HEK293T (cell line): ENCODE measurements around the gene NFIA.

ENCODE experiments used
- ARNT ChIP-seq: fragments of 450-650 bp; IDR thresholded peaks from 2 replicates; pipeline ENCODE4 v1.6.1; 2017; ENCODE audit warnings: mild to moderate bottlenecking
- BHLHE40 ChIP-seq: fragments of 450-650 bp; IDR thresholded peaks from 2 replicates; pipeline ENCODE4 v1.6.1; 2016; ENCODE audit warnings: mild to moderate bottlenecking, moderate library complexity, borderline replicate concordance
- CTBP1 ChIP-seq: fragments of 450-650 bp; IDR thresholded peaks from 2 replicates; pipeline ENCODE4 v1.6.1; 2016; ENCODE audit warnings: borderline replicate concordance
- ELF4 ChIP-seq: fragments of 450-650 bp; IDR thresholded peaks from 2 replicates; pipeline ENCODE4 v1.6.1; 2017; ENCODE audit warnings: antibody characterized with exemption
- FOXA1 ChIP-seq: fragments of 450-650 bp; IDR thresholded peaks from 2 replicates; pipeline ENCODE4 v1.6.1; 2016; ENCODE audit warnings: mild to moderate bottlenecking
- FOXK2 ChIP-seq: fragments of 450-650 bp; IDR thresholded peaks from 2 replicates; pipeline ENCODE4 v1.6.1; 2016; ENCODE audit warnings: mild to moderate bottlenecking
- FOXM1 ChIP-seq: fragments of 450-650 bp; IDR thresholded peaks from 2 replicates; pipeline ENCODE4 v1.6.1; 2017; ENCODE audit warnings: mild to moderate bottlenecking, borderline replicate concordance
- HDGF ChIP-seq: fragments of 450-650 bp; IDR thresholded peaks from 2 replicates; pipeline ENCODE4 v1.6.1; 2017; ENCODE audit warnings: antibody characterized with exemption, borderline replicate concordance
- L3MBTL2 ChIP-seq: fragments of 450-650 bp; conservative IDR thresholded peaks from 2 replicates; pipeline ENCODE4 v1.6.1; 2016; ENCODE audit warnings: mild to moderate bottlenecking
- NFRKB ChIP-seq: fragments of 450-650 bp; IDR thresholded peaks from 2 replicates; pipeline ENCODE4 v1.6.1; 2016; ENCODE audit warnings: mild to moderate bottlenecking, moderate library complexity
- SP1 ChIP-seq: fragments of 450-650 bp; IDR thresholded peaks from 2 replicates; pipeline ENCODE4 v1.6.1; 2017
- SUZ12 ChIP-seq: fragments of 450-650 bp; IDR thresholded peaks from 2 replicates; pipeline ENCODE4 v1.6.1; 2016; ENCODE audit warnings: mild to moderate bottlenecking
- TARDBP ChIP-seq: fragments of 450-650 bp; IDR thresholded peaks from 2 replicates; pipeline ENCODE4 v1.6.1; 2016
- TF ChIP-seq, protein P1 (sequence below): fragments of 450-650 bp; IDR thresholded peaks from 2 replicates; pipeline ENCODE4 v1.6.1; 2016

DNA sequence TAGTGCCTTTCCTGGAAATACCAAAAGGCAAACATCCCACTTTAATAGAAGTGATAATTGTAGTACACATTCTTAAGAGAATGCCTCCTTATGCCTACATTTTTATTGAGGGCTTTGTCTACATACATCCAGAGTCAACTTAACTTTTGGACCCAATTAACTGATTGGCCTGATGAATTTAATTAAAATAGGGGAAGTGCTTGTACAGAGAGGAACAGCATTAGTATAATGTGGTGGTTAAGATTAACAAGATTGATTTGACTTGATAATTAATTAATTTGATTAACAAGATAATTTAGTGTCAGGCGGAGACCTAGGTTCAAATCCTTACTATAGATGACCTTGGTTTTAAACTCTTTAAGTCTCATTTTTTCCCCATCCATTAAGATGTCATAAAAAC is 111.4 kb downstream of the NFIA start:
- TF ChIP-seq ARNT = no peak
- no peak for TF ChIP-seq SP1
- TF ChIP-seq FOXM1 = no peak
- no peak for TF ChIP-seq NFRKB
- TF ChIP-seq FOXA1 = no peak
- TF ChIP-seq HDGF = no peak
- TF ChIP-seq CTBP1 = no peak
- no peak for TF ChIP-seq L3MBTL2
- no peak for TF ChIP-seq BHLHE40
- TF ChIP-seq, protein P1, sequence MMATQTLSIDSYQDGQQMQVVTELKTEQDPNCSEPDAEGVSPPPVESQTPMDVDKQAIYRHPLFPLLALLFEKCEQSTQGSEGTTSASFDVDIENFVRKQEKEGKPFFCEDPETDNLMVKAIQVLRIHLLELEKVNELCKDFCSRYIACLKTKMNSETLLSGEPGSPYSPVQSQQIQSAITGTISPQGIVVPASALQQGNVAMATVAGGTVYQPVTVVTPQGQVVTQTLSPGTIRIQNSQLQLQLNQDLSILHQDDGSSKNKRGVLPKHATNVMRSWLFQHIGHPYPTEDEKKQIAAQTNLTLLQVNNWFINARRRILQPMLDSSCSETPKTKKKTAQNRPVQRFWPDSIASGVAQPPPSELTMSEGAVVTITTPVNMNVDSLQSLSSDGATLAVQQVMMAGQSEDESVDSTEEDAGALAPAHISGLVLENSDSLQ = no peak
- no peak for TF ChIP-seq ELF4
- no peak for TF ChIP-seq SUZ12
- TF ChIP-seq FOXK2 = no peak
- no peak for TF ChIP-seq TARDBP
